ENCODE data around the gene FER. TPM values are rescaled to one million over a fixed set of nuclear protein-coding genes. Genes with fewer than 3 reads are reported as not detected.

Gene FER
- total and polyA plus RNA-seq, 2 of the 13 experiments (the other 11 are each of a cell fraction or from before 2014, with no cell fraction given), result 7.9 to 29.0 TPM

DNA sequence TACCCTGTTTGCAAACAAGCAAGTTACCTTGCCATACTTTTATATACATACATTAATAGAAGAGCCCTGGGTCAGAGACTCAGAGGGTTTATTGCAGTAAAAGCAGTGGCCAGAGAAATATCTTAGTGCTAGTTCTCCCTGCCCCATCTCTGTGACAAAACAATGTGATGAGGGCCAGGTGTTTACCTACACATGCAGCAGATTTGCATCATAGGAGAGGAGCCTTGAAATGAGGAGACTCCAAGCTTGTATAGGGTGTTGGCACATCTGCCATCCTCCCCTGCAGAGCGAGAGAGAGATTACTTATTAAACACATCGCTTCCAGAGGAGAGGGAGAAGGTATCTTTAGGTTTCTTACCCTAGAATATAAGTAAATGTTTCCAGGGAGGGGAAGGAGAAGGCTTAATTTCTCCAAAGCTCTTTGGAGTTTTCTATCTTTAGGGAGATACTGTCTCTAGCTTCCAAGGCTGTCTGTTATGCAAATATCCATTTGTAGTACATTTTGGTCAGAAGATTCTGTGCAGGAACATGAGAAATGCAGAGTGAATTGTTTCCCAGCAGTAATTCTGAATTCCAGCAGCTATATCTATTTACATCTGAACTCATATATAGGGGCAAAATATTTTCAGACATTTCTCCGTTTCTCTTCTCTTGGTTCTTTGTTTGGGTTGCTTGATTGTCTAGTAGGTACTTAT lies 15.7 kb downstream of the FER start:
- no peaks in the 10 kb centered on the region for H3K27me3 ChIP-seq (ENCODE audit: control insufficient read depth in 1 of 2, insufficient read depth in 2 of 2, low read length in 2 of 2)
- no TSS peak for BruUV-seq (replicated peaks)
- H2AFZ ChIP-seq (ENCODE audit: low read length), result no peak overlapping the region
- H3K4me3 ChIP-seq (replicated peaks in 1 of 3; ENCODE audit: insufficient read depth in 1 of 3, low read depth in 2 of 3, low read length in 3 of 3), result no peak overlapping the region
- TF ChIP-seq KAT2B (IDR thresholded peaks at IDR 0.05; ENCODE audit: borderline replicate concordance, low read depth, low read length), result no peak
- TF ChIP-seq, protein P1, sequence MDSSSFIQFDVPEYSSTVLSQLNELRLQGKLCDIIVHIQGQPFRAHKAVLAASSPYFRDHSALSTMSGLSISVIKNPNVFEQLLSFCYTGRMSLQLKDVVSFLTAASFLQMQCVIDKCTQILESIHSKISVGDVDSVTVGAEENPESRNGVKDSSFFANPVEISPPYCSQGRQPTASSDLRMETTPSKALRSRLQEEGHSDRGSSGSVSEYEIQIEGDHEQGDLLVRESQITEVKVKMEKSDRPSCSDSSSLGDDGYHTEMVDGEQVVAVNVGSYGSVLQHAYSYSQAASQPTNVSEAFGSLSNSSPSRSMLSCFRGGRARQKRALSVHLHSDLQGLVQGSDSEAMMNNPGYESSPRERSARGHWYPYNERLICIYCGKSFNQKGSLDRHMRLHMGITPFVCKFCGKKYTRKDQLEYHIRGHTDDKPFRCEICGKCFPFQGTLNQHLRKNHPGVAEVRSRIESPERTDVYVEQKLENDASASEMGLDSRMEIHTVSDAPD (CRISPR knock-in tag; IDR thresholded peaks at IDR 0.05), result no peak
- TF ChIP-seq, protein P2, sequence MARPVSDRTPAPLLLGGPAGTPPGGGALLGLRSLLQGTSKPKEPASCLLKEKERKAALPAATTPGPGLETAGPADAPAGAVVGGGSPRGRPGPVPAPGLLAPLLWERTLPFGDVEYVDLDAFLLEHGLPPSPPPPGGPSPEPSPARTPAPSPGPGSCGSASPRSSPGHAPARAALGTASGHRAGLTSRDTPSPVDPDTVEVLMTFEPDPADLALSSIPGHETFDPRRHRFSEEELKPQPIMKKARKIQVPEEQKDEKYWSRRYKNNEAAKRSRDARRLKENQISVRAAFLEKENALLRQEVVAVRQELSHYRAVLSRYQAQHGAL (CRISPR knock-in tag; IDR thresholded peaks at IDR 0.05; ENCODE audit: not compliant biosample characterization), result no peak
- no peak for TF ChIP-seq YEATS4 (CRISPR knock-in tag; IDR thresholded peaks at IDR 0.05; ENCODE audit: borderline replicate concordance)
- TF ChIP-seq U2AF2 (IDR thresholded peaks at IDR 0.05; ENCODE audit: low read depth, low read length), result no peak
- TF ChIP-seq RBFOX2 (IDR thresholded peaks at IDR 0.05; ENCODE audit: low read depth, low read length), result no peak
- no peak for TF ChIP-seq NFIB (CRISPR knock-in tag; IDR thresholded peaks at IDR 0.05; ENCODE audit: borderline replicate concordance)
- no peak for TF ChIP-seq NONO (IDR thresholded peaks at IDR 0.05)
- TF ChIP-seq NONO (CRISPR knock-in tag; conservative IDR thresholded peaks at IDR 0.05), result no peak
- no peak for TF ChIP-seq TCF7 (IDR thresholded peaks at IDR 0.05; ENCODE audit: low read depth)
- no peak overlapping the region for H3K27ac ChIP-seq (ENCODE audit: extremely low read length, insufficient read depth, low read length)
- POLR2A ChIA-PET, result interaction anchor here (1.5 kb wide), 1 partner anchor 15 kb away, joined by 4 read pairs; no protein-coding TSS in a partner anchor
- 82% methylated on average over 3 of the region's 3 CpGs for WGBS (ENCODE audit: low lambda C conversion rate)
- ATAC-seq (no peak), DNase-seq (ENCODE audit: low spot score) (no peak), FAIRE-seq (no peak)
- no peaks in the 10 kb centered on the region for H3K9me3 ChIP-seq (ENCODE audit: low read length)
- CTCF ChIA-PET (ENCODE audit: low intra/inter-chr PET ratio, low total read pairs), result no interaction called here
- H3K36me3 ChIP-seq (replicated peaks in 1 of 2; ENCODE audit: control insufficient read depth in 1 of 2, insufficient read depth in 2 of 2, low read length in 2 of 2), result no peaks in the 10 kb centered on the region
- in situ Hi-C loops (cut with HindIII; ENCODE audit: extremely low pct_ligation_motif_present, low pct_unique_long_range_greater_than_20kb) (no loop called here), intact Hi-C loops (cut with micrococcal nuclease; ENCODE audit: unreplicated experiment) (no loop called here)
- no peaks in the 10 kb centered on the region for H4K20me1 ChIP-seq (ENCODE audit: insufficient read depth, low read length)
- H3K4me2 ChIP-seq (ENCODE audit: low read depth, low read length), result no peak overlapping the region
- H3K9ac ChIP-seq (ENCODE audit: insufficient read depth, low read depth, low read length), result no peak overlapping the region
- no peaks in the 10 kb centered on the region for H3K4me1 ChIP-seq (ENCODE audit: insufficient read depth, low read length)
- H3K79me2 ChIP-seq (ENCODE audit: insufficient read depth, low read length), result no peaks in the 10 kb centered on the region

Measured in HepG2 (cell line).